ENCODE measurements around the gene TENM4.

Gene TENM4

GRCh38 chr11:79402912-79403311 is 37.9 kb downstream of the TENM4 start:
- DNase-seq (ENCODE audit: insufficient read length, low spot score) (no peak), FAIRE-seq (no peak)
- TF ChIP-seq POLR2A (IDR thresholded peaks at IDR 0.05; ENCODE audit: low read depth, low read length): no peak

- TF ChIP-seq POLR2A (IDR thresholded peaks at IDR 0.05; ENCODE audit: low read depth, low read length): no peak
- DNase-seq (ENCODE audit: insufficient read length, low spot score) (no peak), FAIRE-seq (peak; percentile 77)
Measured at GRCh38 chr11:79400717-79401330, 40.0 kb downstream of the TENM4 start.

GRCh38 chr11:79400206-79400605 is 40.6 kb downstream of the TENM4 start:
- FAIRE-seq (no peak), DNase-seq (ENCODE audit: insufficient read length, low spot score) (no peak)
- no peak for TF ChIP-seq POLR2A (IDR thresholded peaks at IDR 0.05; ENCODE audit: low read depth, low read length)

- peak; percentile 50 for DNase-seq (ENCODE audit: insufficient read length, low spot score)
- no peak for TF ChIP-seq POLR2A (IDR thresholded peaks at IDR 0.05; ENCODE audit: low read depth, low read length)
Measured at GRCh38 chr11:79397252-79397651, 43.6 kb downstream of the TENM4 start.

GRCh38 chr11:79396674-79397073 is 44.2 kb downstream of the TENM4 start:
- no peak for TF ChIP-seq POLR2A (IDR thresholded peaks at IDR 0.05; ENCODE audit: low read depth, low read length)
- no peak for DNase-seq (ENCODE audit: insufficient read length, low spot score)
- FAIRE-seq: peak; percentile 27

More at GRCh38 chr11:79397252-79397651, 43.6 kb downstream of the TENM4 start:
- FAIRE-seq: peak; percentile 82

- DNase-seq (ENCODE audit: insufficient read length, low spot score): no peak
- FAIRE-seq: no peak
- TF ChIP-seq POLR2A (IDR thresholded peaks at IDR 0.05; ENCODE audit: low read depth, low read length): no peak
Measured at GRCh38 chr11:79396001-79396400, 44.8 kb downstream of the TENM4 start.

GRCh38 chr11:79393362-79394043 is 47.3 kb downstream of the TENM4 start:
- no peak for FAIRE-seq
- no peak for DNase-seq (ENCODE audit: insufficient read length, low spot score)
- no peak for TF ChIP-seq POLR2A (IDR thresholded peaks at IDR 0.05; ENCODE audit: low read depth, low read length)

- TF ChIP-seq POLR2A (IDR thresholded peaks at IDR 0.05; ENCODE audit: low read depth, low read length): no peak
- DNase-seq (ENCODE audit: insufficient read length, low spot score) (no peak), FAIRE-seq (no peak)
Measured at GRCh38 chr11:79392161-79392560, 48.7 kb downstream of the TENM4 start.

GRCh38 chr11:79390923-79391322 is 49.9 kb downstream of the TENM4 start:
- no peak for FAIRE-seq
- TF ChIP-seq POLR2A (IDR thresholded peaks at IDR 0.05; ENCODE audit: low read depth, low read length): no peak
- DNase-seq (ENCODE audit: insufficient read length, low spot score): no peak

GRCh38 chr11:79390477-79390876 is 50.4 kb downstream of the TENM4 start:
- DNase-seq (ENCODE audit: insufficient read length, low spot score) (no peak), FAIRE-seq (no peak)
- TF ChIP-seq POLR2A (IDR thresholded peaks at IDR 0.05; ENCODE audit: low read depth, low read length): no peak

GRCh38 chr11:79388201-79388600 is 52.6 kb downstream of the TENM4 start:
- DNase-seq (ENCODE audit: insufficient read length, low spot score): no peak
- no peak for FAIRE-seq
- TF ChIP-seq POLR2A (IDR thresholded peaks at IDR 0.05; ENCODE audit: low read depth, low read length): no peak

GRCh38 chr11:79383874-79384273 is 57.0 kb downstream of the TENM4 start:
- no peak for DNase-seq (ENCODE audit: insufficient read length, low spot score)
- FAIRE-seq: no peak
- TF ChIP-seq POLR2A (IDR thresholded peaks at IDR 0.05; ENCODE audit: low read depth, low read length): no peak

- FAIRE-seq: no peak
- DNase-seq (ENCODE audit: insufficient read length, low spot score): no peak
- TF ChIP-seq POLR2A (IDR thresholded peaks at IDR 0.05; ENCODE audit: low read depth, low read length): no peak
Measured at GRCh38 chr11:79382301-79383050, 58.4 kb downstream of the TENM4 start.

GRCh38 chr11:79381036-79381435 is 59.8 kb downstream of the TENM4 start:
- DNase-seq (ENCODE audit: insufficient read length, low spot score) (no peak), FAIRE-seq (no peak)
- TF ChIP-seq POLR2A (IDR thresholded peaks at IDR 0.05; ENCODE audit: low read depth, low read length): no peak

Data from H54 (cell line).